Posterior vena cava (tissue), 2 donors: ENCODE results near the gene N4BP2. TPM values are rescaled to one million over a fixed set of nuclear protein-coding genes. Genes with fewer than 3 reads are reported as not detected.

Experiments used
- DNase-seq: peaks from one replicate; pipeline ENCODE4 v3.0.0-alpha.2; 2020; ENCODE audit warnings: low spot score
- intact Hi-C, 2 donors: fragments of 100-400 bp; cut with DNase I; formaldehyde crosslinking; loops; one replicate each; pipeline versions ENCODE4 v1.14.1 to v1.14.2; 2022 to 2023
- total RNA-seq, 2 donors: library from RNA; stranded (reverse); fragmentation: NEBNext Ultra II Directional; extraction: Animal tissue kit (Norgen Biotek cat#: 25700); gene quantifications; one replicate each; pipeline ENCODE4 v1.2.1, GENCODE V29; 2021
- donor health status: DM: yes; HTN: yes; CAD: no.
- donor health status: DM: yes; HTN: yes; CAD: no.

N4BP2 gene
- total RNA-seq, 2 donors from 2014 or later = 7.9 to 9.1 TPM

- no peak for DNase-seq
- intact Hi-C loops = no loop called here
These were observed 129.4 kb downstream of the N4BP2 start for GRCh38 chr4:40185830-40186664.

GRCh38 chr4:40186665-40187014, 130.0 kb downstream of the N4BP2 start:
- intact Hi-C loops = no loop called here
- no peak for DNase-seq

GRCh38 chr4:40187386-40187906, 130.8 kb downstream of the N4BP2 start:
- intact Hi-C loops = no loop called here
- no peak for DNase-seq

GRCh38 chr4:40190019-40190418, 133.4 kb downstream of the N4BP2 start:
- DNase-seq = no peak
- intact Hi-C loops = no loop called here

GRCh38 chr4:40190465-40190864, 133.8 kb downstream of the N4BP2 start:
- DNase-seq = no peak
- intact Hi-C loops = no loop called here

GRCh38 chr4:40190880-40191815, 134.5 kb downstream of the N4BP2 start:
- no peak for DNase-seq
- intact Hi-C loops = no loop called here

GRCh38 chr4:40192114-40193015, 135.7 kb downstream of the N4BP2 start:
- intact Hi-C loops = no loop called here
- no peak for DNase-seq

- intact Hi-C loops = no loop called here
These were observed 136.4 kb downstream of the N4BP2 start for GRCh38 chr4:40193016-40193571.

GRCh38 chr4:40193578-40193977, 136.9 kb downstream of the N4BP2 start:
- intact Hi-C loops = no loop called here
- no peak for DNase-seq

More at GRCh38 chr4:40193016-40193571, 136.4 kb downstream of the N4BP2 start:
- DNase-seq = no peak

GRCh38 chr4:40194602-40195161, 138.0 kb downstream of the N4BP2 start:
- intact Hi-C loops = no loop called here

GRCh38 chr4:40195182-40196177, 138.8 kb downstream of the N4BP2 start:
- DNase-seq = no peak
- intact Hi-C loops = no loop called here

More at GRCh38 chr4:40194602-40195161, 138.0 kb downstream of the N4BP2 start:
- no peak for DNase-seq

GRCh38 chr4:40196272-40196671, 139.6 kb downstream of the N4BP2 start:
- DNase-seq = no peak
- intact Hi-C loops = no loop called here

- intact Hi-C loops = no loop called here
- no peak for DNase-seq
These were observed 140.2 kb downstream of the N4BP2 start, which contains the start of gene RHOH for GRCh38 chr4:40196724-40197281. RHOH (plus strand) TSS chr4:40197031; CDS start chr4:40243387, 46,356 bp downstream.

- no peak for DNase-seq
- intact Hi-C loops = no loop called here
These were observed 141.4 kb downstream of the N4BP2 start for GRCh38 chr4:40197879-40198689.

- no peak for DNase-seq
- intact Hi-C loops = no loop called here
These were observed 142.6 kb downstream of the N4BP2 start for GRCh38 chr4:40199179-40199670.
